22Rv1 (cell line): ENCODE results near the gene SMAD6.

Experiments used
- CTCF ChIP-seq: fragments of 450-650 bp; IDR thresholded peaks from 2 replicates; pipeline ENCODE4 v1.5.1; 2017; ENCODE audit warnings: mild to moderate bottlenecking
- ZFX ChIP-seq: fragments of 450-650 bp; IDR thresholded peaks from 2 replicates; pipeline ENCODE4 v1.6.1; 2017; ENCODE audit warnings: antibody characterized with exemption, borderline replicate concordance

GRCh38 chr15:66662522-66662921 lies 39.5 kb upstream of the SMAD6 start:
- TF ChIP-seq CTCF (no peak), ZFX (no peak)
